Heart left ventricle (tissue), 16 donors: ENCODE measurements around the gene FAM163A. TPM values are rescaled to one million over a fixed set of nuclear protein-coding genes. Genes with fewer than 3 reads are reported as not detected.

Experiments used
- ATAC-seq, 4 donors: fragments of 200-7000 bp; cut with Tn5 transposase; one replicate each; pipeline ENCODE4 v1.9.1; 2020 to 2022; ENCODE audit warnings: moderate library complexity in 4 of 4, mild to moderate bottlenecking in 3 of 4, moderate number of reproducible peaks in 1 of 4
- DNase-seq, 5 donors: peaks; one replicate each; pipeline ENCODE4 v3.0.0-alpha.2; 2020
- H3K27ac ChIP-seq, 12 donors: fragments of 200-600 bp; sonication (generic) in 4 of 12; one replicate each; pipeline versions ENCODE4 v1.5.0 to v1.8.0; 2016 to 2022; ENCODE audit warnings: mild to moderate bottlenecking in 2 of 12
- H3K27me3 ChIP-seq, 9 donors: fragments of 200-600 bp; sonication (generic) in 2 of 9; one replicate each; pipeline versions ENCODE4 v1.5.1 to v1.8.0; 2016 to 2022; ENCODE audit warnings: mild to moderate bottlenecking in 3 of 9
- H3K36me3 ChIP-seq, 9 donors: fragments of 200-600 bp; sonication (generic) in 2 of 9; one replicate each; pipeline versions ENCODE4 v1.5.0 to v1.8.0; 2018 to 2022; ENCODE audit warnings: mild to moderate bottlenecking in 2 of 9
- H3K4me1 ChIP-seq, 12 donors: fragments of 200-600 bp; sonication (generic) in 4 of 12; one replicate each; pipeline versions ENCODE4 v1.5.0 to v1.8.0; 2016 to 2022; ENCODE audit warnings: mild to moderate bottlenecking in 3 of 12
- H3K4me3 ChIP-seq, 12 donors: fragments of 200-600 bp; sonication (generic) in 4 of 12; one replicate each; pipeline versions ENCODE4 v1.5.0 to v1.8.0; 2017 to 2022; ENCODE audit warnings: mild to moderate bottlenecking in 9 of 12, moderate library complexity in 4 of 12
- H3K9me3 ChIP-seq, 12 donors: fragments of 200-600 bp; sonication (generic) in 4 of 12; one replicate each; pipeline versions ENCODE4 v1.5.0 to v1.8.0; 2016 to 2022; ENCODE audit warnings: mild to moderate bottlenecking in 1 of 12
- CTCF ChIP-seq, 12 donors: fragments of 200-600 bp; sonication (generic) in 4 of 12; IDR thresholded peaks; one replicate each; pipeline versions ENCODE4 v1.5.0 to v1.8.0; 2018 to 2022; ENCODE audit warnings: antibody characterized with exemption in 12 of 12, mild to moderate bottlenecking in 5 of 12
- POLR2A ChIP-seq, 2 donors: fragments of 450-650 bp; IDR thresholded peaks; one replicate each; pipeline ENCODE4 v1.6.1; 2017; ENCODE audit warnings: antibody characterized with exemption in 2 of 2, mild to moderate bottlenecking in 2 of 2, moderate library complexity in 2 of 2
- WGBS, 4 donors: extraction: QIAGEN DNeasy Blood & Tissue Kit in 2 of 4; methylation state at CpG; one replicate each; pipeline versions ENCODE4 v1.1.5 to v1.1.7; 2013 to 2018; 5-methylcytosine and 5-hydroxymethylcytosine counted together
- intact Hi-C, 10 donors: fragments of 100-400 bp; cut with DNase I; formaldehyde crosslinking; loops; one replicate each; pipeline versions ENCODE4 v1.11.1 to v1.14.2; 2022
- polyA plus RNA-seq, 2 donors: library from polyadenylated mRNA; stranded (reverse); fragments of 200-250 nt; gene quantifications; one replicate each; pipeline ENCODE4 v1.2.3, GENCODE V29; 2013
- total RNA-seq, 9 donors: library from RNA; depleted of rRNA in 2 of 9; stranded (reverse); fragments of >200 nt in 2 of 9; fragmentation: NEBNext Ultra II Directional in 3 of 9; extraction: Animal tissue kit (Norgen Biotek cat#: 25700) in 3 of 9; gene quantifications; one replicate each; pipeline versions ENCODE4 v1.1.0 to v1.2.4, GENCODE V29; 2016 to 2023
- donor health status: ischemic (EF 13 %, LVEDD 7.1; RV severe dilation, severe dysfunction).
- donor health status: healthy with polysubstance abuse.
- donor health status: DM: no; HTN: yes; CAD: no.
- donor health status: DM: no; HTN: no; CAD: no.
- donor health status: ischemic (EF 25% LVEDD 6.9; RV normal size, moderate dysfunction).
- donor health status: ischemic (EF 25% LVEDD 5.7; RV mildly dilated, moderate dysfunction).
- donor health status: healthy.
- donor health status: DM: yes; HTN: yes; CAD: no.
- donor health status: ischemic (EF 35%, LVEDD 5.7; RV mildly dilated, moderate dysfunction).
- donor health status: nonischemic (EF 11% LVEDD 7.7; RV severe dilation, severe dysfunction).
- donor health status: DM: yes; HTN: yes; CAD: no.
- donor health status: PGD.
- donor health status: ischemic (EF 29% LVEDD 5.4; RV normal size, mild dysfunction).
- donor health status: nonischemic (EF 23%, LVEDD 6.1; RV moderate dilation, normal function).

FAM163A gene
- total and polyA plus RNA-seq, 11 donors = 0.04 to 0.28 (median 0.16) TPM; not detected in 1

- WGBS, 4 donors = 40 to 44% (median 41%) methylated on average over 14 of the region's 14 CpGs
- ATAC-seq = peak in 3 of 4 donors; percentile 56 to 70 (median 69)
- intact Hi-C loops = loop anchor here in 8 of 10 donors (1.0 to 10.0 kb wide), 5 partner anchors 100 to 725 kb away; partner anchors contain the start of gene TOR3A (in 1 of the 8)
Observed at GRCh38 chr1:179809506-179810366, 66.6 kb downstream of the FAM163A start.

GRCh38 chr1:179810367-179810715 lies 67.2 kb downstream of the FAM163A start:
- TF ChIP-seq POLR2A (IDR thresholded peaks at IDR 0.05) = no peak
- TF ChIP-seq CTCF (IDR thresholded peaks at IDR 0.05) = no peak
- intact Hi-C loops = loop anchor here in 6 of 10 donors (1.0 to 10.0 kb wide), 4 partner anchors 101 to 726 kb away; partner anchors contain the start of gene TOR3A (in 1 of the 6)
- H3K36me3 ChIP-seq = no peaks in the 10 kb centered on the region
- H3K27ac ChIP-seq = no peak overlapping the region
- no peaks in the 10 kb centered on the region for H3K9me3 ChIP-seq
- peaks cover 0 to 29% (median 0%) of the 10 kb centered on the region in 9 donors for H3K27me3 ChIP-seq
- no peak for DNase-seq
- H3K4me1 ChIP-seq = peaks cover 0 to 18% (median 11%) of the 10 kb centered on the region in 12 donors
- no peak overlapping the region for H3K4me3 ChIP-seq
- 75 to 83% (median 77%) methylated on average over 6 to 7 of the region's 7 CpGs for WGBS, 4 donors
- no peak for ATAC-seq

More at GRCh38 chr1:179809506-179810366, 66.6 kb downstream of the FAM163A start:
- Histone ChIP-seq H3K36me3 (no peaks in the 10 kb centered on the region), H3K4me1 (peaks cover 0 to 14% (median 7%) of the 10 kb centered on the region in 12 donors), H3K4me3 (no peak overlapping the region), H3K27ac (no peak overlapping the region), H3K9me3 (no peaks in the 10 kb centered on the region), H3K27me3 (peaks cover 0 to 29% (median 0%) of the 10 kb centered on the region in 9 donors)
- peak in 4 of 5 donors; percentile 58 to 63 (median 61) for DNase-seq
- TF ChIP-seq POLR2A (IDR thresholded peaks at IDR 0.05) (no peak), CTCF (IDR thresholded peaks at IDR 0.05) (peak; percentile 80 to 93 (median 91))

GRCh38 chr1:179812501-179813292 lies 69.6 kb downstream of the FAM163A start:
- H3K27ac ChIP-seq = no peak overlapping the region
- intact Hi-C loops = loop anchor here in 1 of 10 donors (10.0 kb wide), 1 partner anchor 728 kb away; the partner anchor contains the start of gene TOR3A
- ATAC-seq = no peak
- TF ChIP-seq CTCF (IDR thresholded peaks at IDR 0.05) = no peak
- TF ChIP-seq POLR2A (IDR thresholded peaks at IDR 0.05) = no peak
- WGBS, 4 donors = 79 to 83% (median 81%) methylated on average over 37 of the region's 37 CpGs
- H3K36me3 ChIP-seq = no peaks in the 10 kb centered on the region
- peaks cover 0 to 39% (median 31%) of the 10 kb centered on the region in 12 donors for H3K4me1 ChIP-seq
- peaks cover 0 to 29% (median 0%) of the 10 kb centered on the region in 9 donors for H3K27me3 ChIP-seq
- no peak overlapping the region for H3K4me3 ChIP-seq
- no peaks in the 10 kb centered on the region for H3K9me3 ChIP-seq
- DNase-seq = peak in 1 of 5 donors; percentile 36
